ENCODE data around the gene HAGH. TPM values are rescaled to one million over a fixed set of nuclear protein-coding genes. Genes with fewer than 3 reads are reported as not detected.

HAGH gene
- polyA plus RNA-seq, 2 of the 4 experiments (the other 2 are of a cell fraction): 34.9 to 66.4 TPM

GRCh38 chr16:1759511-1759910, 67.1 kb downstream of the HAGH start:
- POLR2A ChIA-PET: no interaction called here
- Histone ChIP-seq H3K4me3 (no peak overlapping the region), H3K4me1 (no peaks in the 10 kb centered on the region), H3K4me2 (no peak overlapping the region), H3K9me3 (no peaks in the 10 kb centered on the region), H3K27ac (no peak overlapping the region)
- DNase-seq (ENCODE audit: low read depth in 1 of 2, low spot score in 1 of 2): no peak
- CTCF ChIA-PET: interaction anchor here (0.7 to 1.6 kb wide), 5 partner anchors 9 to 54 kb away, joined by 3 to 5 read pairs (median 4); partner anchors contain the start of gene MAPK8IP3
- ATAC-seq: no peak
- FAIRE-seq: no peak
- TF ChIP-seq, protein P1, sequence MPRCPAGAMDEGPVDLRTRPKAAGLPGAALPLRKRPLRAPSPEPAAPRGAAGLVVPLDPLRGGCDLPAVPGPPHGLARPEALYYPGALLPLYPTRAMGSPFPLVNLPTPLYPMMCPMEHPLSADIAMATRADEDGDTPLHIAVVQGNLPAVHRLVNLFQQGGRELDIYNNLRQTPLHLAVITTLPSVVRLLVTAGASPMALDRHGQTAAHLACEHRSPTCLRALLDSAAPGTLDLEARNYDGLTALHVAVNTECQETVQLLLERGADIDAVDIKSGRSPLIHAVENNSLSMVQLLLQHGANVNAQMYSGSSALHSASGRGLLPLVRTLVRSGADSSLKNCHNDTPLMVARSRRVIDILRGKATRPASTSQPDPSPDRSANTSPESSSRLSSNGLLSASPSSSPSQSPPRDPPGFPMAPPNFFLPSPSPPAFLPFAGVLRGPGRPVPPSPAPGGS (IDR thresholded peaks at IDR 0.05): no peak
- TF ChIP-seq, protein P2, sequence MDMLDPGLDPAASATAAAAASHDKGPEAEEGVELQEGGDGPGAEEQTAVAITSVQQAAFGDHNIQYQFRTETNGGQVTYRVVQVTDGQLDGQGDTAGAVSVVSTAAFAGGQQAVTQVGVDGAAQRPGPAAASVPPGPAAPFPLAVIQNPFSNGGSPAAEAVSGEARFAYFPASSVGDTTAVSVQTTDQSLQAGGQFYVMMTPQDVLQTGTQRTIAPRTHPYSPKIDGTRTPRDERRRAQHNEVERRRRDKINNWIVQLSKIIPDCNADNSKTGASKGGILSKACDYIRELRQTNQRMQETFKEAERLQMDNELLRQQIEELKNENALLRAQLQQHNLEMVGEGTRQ (IDR thresholded peaks at IDR 0.05): no peak
- TF ChIP-seq CHD2 (IDR thresholded peaks at IDR 0.05; ENCODE audit: low read length, partially characterized antibody) (no peak), MAFK (IDR thresholded peaks at IDR 0.05; ENCODE audit: partially characterized antibody) (no peak), PHF8 (IDR thresholded peaks at IDR 0.05; ENCODE audit: borderline replicate concordance, low read depth) (no peak), CBX8 (IDR thresholded peaks at IDR 0.05) (no peak), FOSB (CRISPR knock-in tag; IDR thresholded peaks at IDR 0.05) (no peak), ZNF302 (CRISPR knock-in tag; IDR thresholded peaks at IDR 0.05) (no peak), RAD21 (conservative IDR thresholded peaks at IDR 0.05 in 1 of 2, IDR thresholded peaks at IDR 0.05 in 1 of 2) (no peak), HOXB5 (CRISPR knock-in tag; IDR thresholded peaks at IDR 0.05) (no peak), HEYL (CRISPR knock-in tag; IDR thresholded peaks at IDR 0.05) (no peak)
- TF ChIP-seq, protein P3, sequence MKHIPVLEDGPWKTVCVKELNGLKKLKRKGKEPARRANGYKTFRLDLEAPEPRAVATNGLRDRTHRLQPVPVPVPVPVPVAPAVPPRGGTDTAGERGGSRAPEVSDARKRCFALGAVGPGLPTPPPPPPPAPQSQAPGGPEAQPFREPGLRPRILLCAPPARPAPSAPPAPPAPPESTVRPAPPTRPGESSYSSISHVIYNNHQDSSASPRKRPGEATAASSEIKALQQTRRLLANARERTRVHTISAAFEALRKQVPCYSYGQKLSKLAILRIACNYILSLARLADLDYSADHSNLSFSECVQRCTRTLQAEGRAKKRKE (CRISPR knock-in tag; IDR thresholded peaks at IDR 0.05; ENCODE audit: low read depth): no peak
- WGBS (ENCODE audit: missing lambda C conversion rate): 94% methylated on average over 19 of the region's 21 CpGs

- H3K27ac ChIP-seq: no peak overlapping the region
- WGBS (ENCODE audit: missing lambda C conversion rate): 94% methylated on average over 13 of the region's 18 CpGs
- ChIA-PET CTCF (interaction anchor here (0.7 to 1.6 kb wide), 6 partner anchors 13 to 65 kb away, joined by 3 to 5 read pairs (median 4); partner anchors contain the start of genes EME2, MAPK8IP3 and MRPS34), POLR2A (no interaction called here)
- H3K4me2 ChIP-seq: no peak overlapping the region
- FAIRE-seq: no peak
- TF ChIP-seq CBX2 (IDR thresholded peaks at IDR 0.05; ENCODE audit: borderline replicate concordance, low read depth) (no peak), HEYL (CRISPR knock-in tag; IDR thresholded peaks at IDR 0.05) (no peak), RNF2 (IDR thresholded peaks at IDR 0.05; ENCODE audit: borderline replicate concordance, low read depth) (no peak)
- no peaks in the 10 kb centered on the region for H3K9me3 ChIP-seq
- H3K4me1 ChIP-seq: no peaks in the 10 kb centered on the region
- ATAC-seq: no peak
- no peak overlapping the region for H3K4me3 ChIP-seq
- no peak for DNase-seq (ENCODE audit: low read depth in 1 of 2, low spot score in 1 of 2)
Measured at GRCh38 chr16:1758923-1759322, 67.7 kb downstream of the HAGH start.

GRCh38 chr16:1757714-1758461, 68.7 kb downstream of the HAGH start:
- CTCF ChIA-PET: interaction anchor here (0.8 to 1.4 kb wide), 5 partner anchors 12 to 66 kb away, joined by 3 to 6 read pairs (median 4); partner anchors contain the start of genes EME2, MAPK8IP3 and MRPS34

More at GRCh38 chr16:1757714-1758461, 68.7 kb downstream of the HAGH start:
- no peak for FAIRE-seq
- no peak for DNase-seq (ENCODE audit: low read depth in 1 of 2, low spot score in 1 of 2)
- ATAC-seq: no peak
- H3K4me3 ChIP-seq: no peak overlapping the region
- POLR2A ChIA-PET: no interaction called here
- H3K4me1 ChIP-seq: no peaks in the 10 kb centered on the region
- 95% methylated on average over 31 of the region's 37 CpGs for WGBS (ENCODE audit: missing lambda C conversion rate)
- TF ChIP-seq KDM1A (IDR thresholded peaks at IDR 0.05; ENCODE audit: low read depth): no peak
- TF ChIP-seq EHF (CRISPR knock-in tag; IDR thresholded peaks at IDR 0.05): no peak
- no peak for TF ChIP-seq ZC3H11A (IDR thresholded peaks at IDR 0.05)
- TF ChIP-seq JUN (IDR thresholded peaks at IDR 0.05): no peak
- no peak for TF ChIP-seq MYC (IDR thresholded peaks at IDR 0.05; ENCODE audit: borderline replicate concordance, low read length)
- no peak for TF ChIP-seq JUNB (IDR thresholded peaks at IDR 0.05)
- TF ChIP-seq SMC3 (IDR thresholded peaks at IDR 0.05): no peak
- TF ChIP-seq CBX2 (IDR thresholded peaks at IDR 0.05; ENCODE audit: borderline replicate concordance, low read depth): no peak
- no peak for TF ChIP-seq NFE2L2 (conservative IDR thresholded peaks at IDR 0.05; ENCODE audit: low read length)
- no peak for TF ChIP-seq HOXB13 (CRISPR knock-in tag; IDR thresholded peaks at IDR 0.05; ENCODE audit: low read depth)
- TF ChIP-seq TFCP2L1 (CRISPR knock-in tag; IDR thresholded peaks at IDR 0.05): no peak
- TF ChIP-seq PHF8 (IDR thresholded peaks at IDR 0.05; ENCODE audit: borderline replicate concordance, low read depth): no peak
- no peak for TF ChIP-seq TP53 (CRISPR knock-in tag; IDR thresholded peaks at IDR 0.05)
- no peak for TF ChIP-seq RCOR1 (IDR thresholded peaks at IDR 0.05; ENCODE audit: low read depth, low read length)
- no peak for TF ChIP-seq MAZ (IDR thresholded peaks at IDR 0.05; ENCODE audit: borderline replicate concordance, low read depth, low read length)
- TF ChIP-seq RFX5 (IDR thresholded peaks at IDR 0.05): no peak
- no peak for TF ChIP-seq CBX8 (IDR thresholded peaks at IDR 0.05)
- no peak for TF ChIP-seq MAFK (IDR thresholded peaks at IDR 0.05; ENCODE audit: partially characterized antibody)
- H3K9me3 ChIP-seq: no peaks in the 10 kb centered on the region
- no peak overlapping the region for H3K4me2 ChIP-seq
- no peak overlapping the region for H3K27ac ChIP-seq
